Measurements from ENCODE around the gene KATNB1.
"Not testable (repeated sequence)": the region's sequence is repeated elsewhere in the genome, so short reads cannot be mapped to it uniquely, and the experiment has no call there.

Gene KATNB1

DNA sequence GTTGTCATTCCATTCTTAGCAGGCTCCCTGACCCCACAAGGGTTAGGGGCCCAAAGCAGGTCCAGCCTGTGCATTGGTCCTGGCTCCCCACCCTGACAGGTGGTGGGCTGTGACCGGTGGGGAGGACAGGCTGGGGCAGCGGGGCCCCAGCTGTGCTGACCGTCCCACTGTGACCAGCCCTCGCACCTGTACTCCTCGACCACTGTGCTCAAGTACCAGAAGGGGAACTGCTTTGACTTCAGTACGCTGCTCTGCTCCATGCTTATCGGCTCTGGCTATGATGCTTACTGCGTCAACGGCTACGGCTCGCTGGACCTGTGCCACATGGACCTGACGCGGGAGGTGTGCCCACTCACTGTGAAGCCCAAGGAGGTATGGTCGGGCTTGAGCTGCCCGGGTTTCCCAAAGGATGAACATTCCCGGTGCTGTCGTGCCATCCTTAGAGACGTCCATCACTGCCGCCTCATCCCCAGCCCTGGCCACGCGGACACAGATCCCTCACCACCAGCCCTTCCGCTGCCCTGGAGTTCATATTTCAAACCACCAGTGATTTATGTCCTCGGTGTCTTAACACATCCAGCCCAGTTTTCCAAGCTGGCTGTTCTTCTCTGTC is 33.7 kb upstream of the KATNB1 start:
- no peak for DNase-seq (ENCODE audit: low spot score)

DNA sequence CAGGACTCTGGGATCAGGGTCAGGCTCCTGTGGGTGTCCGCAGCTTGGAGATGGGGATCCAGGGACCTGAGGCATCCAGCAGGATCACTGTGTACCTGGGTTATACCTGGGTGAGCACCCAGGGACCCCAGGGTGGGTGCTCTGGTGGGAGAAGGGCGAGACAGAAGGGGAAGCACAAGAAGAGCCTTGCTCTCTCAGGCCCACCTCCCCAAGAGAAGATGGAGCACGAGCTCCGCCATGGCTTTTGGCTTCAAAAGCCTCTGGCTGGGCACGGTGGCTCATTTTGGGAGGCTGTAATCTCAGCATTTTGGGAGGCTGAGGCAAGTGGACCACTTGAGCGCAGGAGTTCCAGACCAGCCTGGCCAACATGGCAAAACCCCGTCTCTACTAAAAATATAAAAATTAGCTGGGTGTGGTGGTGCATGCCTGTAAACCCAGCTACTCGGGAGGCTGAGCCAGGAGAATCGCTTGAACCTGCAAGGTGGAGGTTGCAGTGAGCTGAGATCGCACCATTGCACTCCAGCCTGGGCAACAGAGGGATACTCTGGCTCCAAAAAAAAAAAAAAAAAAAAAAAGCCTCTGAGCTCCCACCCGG is 32.1 kb upstream of the KATNB1 start:
- no peak for DNase-seq (ENCODE audit: low spot score)

DNA sequence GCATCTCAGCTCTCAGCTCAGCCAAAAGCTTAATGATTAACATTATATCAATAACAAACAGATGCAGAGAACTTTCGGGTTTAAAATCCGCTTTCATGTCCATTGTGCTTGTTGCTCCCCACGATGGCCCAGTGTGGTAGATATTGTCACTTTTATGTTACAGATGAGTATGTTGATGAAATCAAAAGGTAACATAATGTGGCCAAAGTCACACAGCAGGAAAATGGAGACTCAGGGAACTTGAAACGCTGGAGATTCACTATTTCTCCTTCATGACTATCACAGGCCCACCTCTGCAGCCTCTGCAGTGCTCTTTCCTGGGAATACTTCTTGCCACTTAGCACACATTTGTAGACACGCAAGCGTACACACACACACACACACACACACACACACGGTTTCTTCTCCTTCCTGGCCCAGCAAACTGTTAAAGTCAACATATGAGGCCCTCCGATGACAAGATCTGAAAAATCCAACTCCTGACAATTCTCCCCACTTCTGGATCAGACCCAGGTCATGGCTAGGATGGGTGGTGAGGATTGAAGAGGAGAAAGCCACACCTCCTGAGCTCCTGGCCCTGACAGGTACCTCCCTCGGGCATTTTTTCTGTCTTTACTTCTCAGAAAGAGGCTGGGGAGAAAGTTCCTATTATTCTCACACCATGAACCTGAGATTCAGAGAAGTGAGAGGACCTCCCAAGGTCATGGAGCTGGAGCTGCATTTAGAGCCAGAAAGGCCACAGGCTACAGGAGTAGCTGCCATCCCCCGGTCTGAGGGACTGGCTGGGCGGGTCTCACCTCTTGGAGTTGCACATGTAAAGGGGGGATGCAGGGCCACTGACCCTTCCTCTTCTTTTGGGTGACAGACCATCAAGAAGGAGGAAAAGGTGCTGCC is 31.3 kb upstream of the KATNB1 start:
- peak; percentile 48 for DNase-seq (ENCODE audit: low spot score)

DNA sequence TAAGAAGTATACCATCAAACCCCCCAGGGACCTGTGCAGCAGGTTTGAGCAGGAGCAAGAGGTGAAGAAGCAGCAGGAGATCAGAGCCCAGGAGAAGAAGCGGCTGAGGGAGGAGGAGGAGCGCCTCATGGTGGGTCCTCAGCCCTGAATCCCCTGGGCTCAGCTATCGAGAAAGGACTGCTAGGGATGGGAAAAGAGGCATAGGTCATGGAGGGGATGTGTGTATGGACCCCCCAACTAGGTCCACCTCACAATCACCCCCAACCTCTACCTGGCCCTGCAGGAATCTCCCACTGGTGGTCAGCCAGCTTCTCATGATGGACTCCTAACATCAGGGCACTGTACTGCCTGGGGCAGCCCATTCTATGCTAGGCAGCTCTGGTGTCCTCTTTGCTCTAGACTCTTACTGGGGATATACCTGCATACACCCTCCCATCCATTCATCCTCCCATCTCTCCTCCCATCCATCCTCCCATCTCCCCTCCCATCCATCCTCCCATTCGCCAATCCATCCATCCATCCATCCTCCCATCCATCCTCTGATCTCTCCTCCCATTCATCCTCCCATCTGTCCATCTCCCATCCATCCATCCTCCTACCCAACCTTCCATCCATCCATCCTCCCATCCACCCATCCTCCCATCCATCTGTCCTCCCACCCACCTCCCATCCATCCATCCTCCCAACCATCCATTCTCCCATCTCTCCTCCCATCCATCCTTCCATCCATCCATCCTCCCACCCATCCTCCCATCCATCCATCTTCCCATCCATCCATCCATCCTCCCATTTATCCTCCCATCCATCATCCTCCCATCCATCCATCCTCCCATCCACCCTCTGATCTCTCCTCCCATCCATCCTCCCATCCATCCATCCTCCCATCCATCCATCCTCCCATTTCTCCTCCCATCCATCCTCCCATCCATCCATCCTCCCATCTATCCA is 30.4 kb upstream of the KATNB1 start:
- no peak for DNase-seq (ENCODE audit: low spot score)

DNA sequence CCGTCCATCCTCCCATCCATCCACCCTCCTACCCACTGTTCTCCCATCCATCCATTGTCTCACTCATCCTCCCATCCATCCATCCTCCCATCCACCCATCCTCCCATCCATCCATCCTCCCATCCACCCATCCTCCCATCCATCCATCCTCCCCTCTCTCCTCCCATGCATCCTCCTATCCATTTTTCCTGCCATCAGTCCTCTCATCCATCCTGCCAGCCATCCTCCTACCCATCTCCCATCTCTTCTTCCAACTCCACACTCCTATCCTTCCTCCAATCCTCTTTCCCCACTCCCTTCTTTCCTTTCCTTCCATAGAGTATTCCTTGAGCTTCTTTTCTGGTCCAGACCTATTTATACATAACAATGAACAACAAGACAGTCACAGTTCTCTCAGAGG is 28.9 kb upstream of the KATNB1 start:
- DNase-seq (ENCODE audit: low spot score): no peak

DNA sequence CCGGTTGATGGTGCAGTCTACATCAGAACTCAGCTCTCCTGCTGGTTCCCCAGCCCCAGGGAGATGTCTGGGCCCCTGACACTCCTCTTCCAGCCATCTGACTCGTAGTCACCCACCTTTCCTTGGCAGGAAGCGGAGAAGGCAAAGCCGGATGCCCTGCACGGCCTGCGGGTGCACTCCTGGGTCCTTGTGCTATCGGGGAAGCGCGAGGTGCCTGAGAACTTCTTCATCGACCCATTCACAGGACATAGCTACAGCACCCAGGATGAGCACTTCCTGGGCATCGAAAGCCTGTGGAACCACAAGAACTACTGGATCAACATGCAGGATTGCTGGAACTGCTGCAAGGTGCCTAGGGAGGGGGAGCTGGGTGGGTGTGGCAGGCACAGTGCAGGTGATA is 28.2 kb upstream of the KATNB1 start:
- DNase-seq (ENCODE audit: low spot score): no peak

DNA sequence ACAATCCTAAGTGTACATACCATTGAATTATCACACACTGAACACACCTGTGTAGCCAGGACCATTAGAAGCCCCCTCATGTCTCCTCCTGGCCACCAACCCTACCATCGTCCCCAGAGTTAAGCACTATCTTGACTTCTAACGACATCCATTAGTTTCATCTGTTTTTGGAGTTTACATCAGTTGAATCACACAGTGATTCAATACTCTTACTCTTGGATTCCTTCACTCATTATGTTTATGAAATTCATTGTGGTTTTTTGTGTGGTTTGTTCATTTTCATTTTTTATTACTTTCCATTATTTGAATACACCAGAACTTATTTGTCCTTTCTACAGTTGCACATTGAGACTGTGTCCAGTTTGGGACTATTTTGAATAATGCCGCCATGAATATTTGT is 27.4 kb upstream of the KATNB1 start:
- no peak for DNase-seq (ENCODE audit: low spot score)

DNA sequence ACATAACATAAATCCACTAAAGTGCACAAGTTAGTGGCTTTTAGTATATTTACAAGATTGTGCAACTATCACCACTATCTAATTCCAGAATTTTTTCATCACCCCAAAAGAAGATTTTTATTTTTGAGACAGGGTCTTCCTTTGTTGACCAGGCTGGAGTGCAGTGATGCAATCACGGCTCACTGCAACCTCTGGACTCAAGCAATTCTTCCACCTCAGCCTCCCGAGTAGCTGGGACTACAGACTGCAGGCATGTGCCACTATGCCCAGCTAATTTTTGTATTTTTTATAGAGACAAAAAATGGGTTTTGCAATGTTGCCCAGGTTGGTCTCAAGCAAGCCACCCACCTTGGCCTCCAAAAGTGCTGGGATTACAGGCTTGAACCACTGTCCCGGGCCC is 25.9 kb upstream of the KATNB1 start:
- DNase-seq (ENCODE audit: low spot score): no peak

DNA sequence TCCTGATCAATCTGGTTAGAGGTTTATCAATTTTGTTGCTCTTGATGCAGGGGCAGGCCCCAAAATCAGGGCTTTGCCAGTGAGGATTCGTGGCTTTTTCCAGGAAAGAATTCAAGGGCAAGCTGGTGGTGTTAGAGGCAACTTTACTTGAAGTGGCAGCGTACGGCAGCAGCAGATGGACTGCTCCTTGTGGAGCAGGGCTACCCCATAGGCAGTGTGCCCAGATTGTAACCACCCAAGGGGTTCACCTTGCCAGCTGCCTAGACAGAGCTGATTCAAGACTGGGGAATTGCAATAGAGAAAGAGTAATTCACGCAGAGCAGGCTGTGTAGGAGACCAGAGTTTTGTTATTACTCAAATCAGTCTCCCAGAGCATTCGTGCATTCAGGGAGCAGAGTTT is 24.2 kb upstream of the KATNB1 start:
- no peak for DNase-seq (ENCODE audit: low spot score)

DNA sequence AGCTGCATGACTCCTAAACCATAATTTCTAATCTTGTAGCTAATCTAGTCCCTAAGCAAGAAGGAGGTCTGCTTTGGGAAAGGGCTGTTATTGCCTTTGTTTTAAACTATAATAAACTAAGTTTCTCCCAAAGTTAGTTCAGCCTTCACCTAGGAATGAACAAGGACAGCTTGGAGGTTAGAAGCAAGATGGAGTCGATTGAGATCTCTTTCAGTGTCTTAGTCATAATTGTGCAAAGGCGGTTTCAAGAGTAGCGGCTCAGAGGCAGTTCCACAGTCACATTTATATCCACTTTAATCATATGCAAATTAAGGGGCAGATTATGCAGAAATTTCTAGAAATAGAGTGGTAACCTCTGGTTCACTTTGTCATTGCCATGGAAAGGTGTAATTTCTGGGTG is 23.6 kb upstream of the KATNB1 start:
- DNase-seq (ENCODE audit: low spot score): no peak

DNA sequence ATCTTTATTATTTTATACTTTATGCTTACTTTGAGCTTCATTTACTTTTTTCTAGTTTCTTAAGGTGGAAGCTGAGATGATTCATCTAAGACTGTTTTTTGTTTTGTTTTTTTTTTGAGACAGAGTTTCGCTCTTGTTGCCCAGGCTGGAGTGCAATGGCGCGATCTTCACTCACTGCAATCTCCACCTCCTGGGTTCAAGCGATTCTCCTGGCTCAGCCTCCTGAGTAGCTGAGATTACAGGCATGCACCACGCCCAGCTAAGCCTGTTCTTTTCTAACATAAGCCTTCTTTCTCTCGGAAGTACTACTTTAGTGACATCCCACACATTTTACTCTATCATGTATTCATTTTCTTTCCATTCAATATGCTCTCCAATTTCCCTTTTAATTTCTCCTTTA is 23.0 kb upstream of the KATNB1 start:
- DNase-seq (ENCODE audit: low spot score): not testable (repeated sequence)

DNA sequence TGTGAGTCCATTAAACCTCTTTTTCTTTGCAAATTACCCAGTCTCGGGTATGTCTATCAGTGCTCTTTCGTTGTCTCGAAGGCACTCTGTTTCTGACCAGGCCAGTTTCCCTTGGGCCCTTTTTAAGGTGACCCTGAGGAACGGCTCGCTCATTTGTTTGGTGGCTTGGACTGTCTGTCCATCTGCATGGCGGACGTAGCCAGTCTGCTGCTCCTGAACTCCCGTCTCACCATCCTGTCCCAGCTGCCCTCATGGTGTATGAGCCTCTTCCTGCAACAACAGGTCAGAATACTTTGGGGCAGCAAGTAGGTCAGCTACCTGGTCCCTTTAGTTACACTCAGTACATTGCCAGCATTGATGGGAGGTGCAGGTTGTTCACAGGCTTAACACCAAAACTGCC is 22.0 kb upstream of the KATNB1 start:
- DNase-seq (ENCODE audit: low spot score): no peak

DNA sequence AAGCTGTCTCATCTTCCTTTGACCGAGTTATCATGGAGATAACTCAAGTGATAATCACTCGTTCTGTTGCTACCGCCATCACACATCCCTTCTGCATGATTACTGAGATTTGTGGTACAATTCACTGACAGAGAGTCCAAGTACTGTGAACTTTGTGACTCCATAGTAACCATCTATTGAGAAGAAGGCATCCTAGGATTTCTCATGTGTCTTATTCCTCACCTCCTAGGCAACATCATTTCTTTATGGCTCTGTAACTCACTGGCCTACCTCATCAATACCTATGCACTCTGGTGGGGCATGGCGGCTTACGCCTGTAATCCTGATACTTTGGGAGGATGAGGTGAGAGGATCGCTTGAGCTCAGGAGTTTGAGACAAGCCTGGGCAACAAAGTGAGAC is 21.5 kb upstream of the KATNB1 start:
- no peak for DNase-seq (ENCODE audit: low spot score)

DNA sequence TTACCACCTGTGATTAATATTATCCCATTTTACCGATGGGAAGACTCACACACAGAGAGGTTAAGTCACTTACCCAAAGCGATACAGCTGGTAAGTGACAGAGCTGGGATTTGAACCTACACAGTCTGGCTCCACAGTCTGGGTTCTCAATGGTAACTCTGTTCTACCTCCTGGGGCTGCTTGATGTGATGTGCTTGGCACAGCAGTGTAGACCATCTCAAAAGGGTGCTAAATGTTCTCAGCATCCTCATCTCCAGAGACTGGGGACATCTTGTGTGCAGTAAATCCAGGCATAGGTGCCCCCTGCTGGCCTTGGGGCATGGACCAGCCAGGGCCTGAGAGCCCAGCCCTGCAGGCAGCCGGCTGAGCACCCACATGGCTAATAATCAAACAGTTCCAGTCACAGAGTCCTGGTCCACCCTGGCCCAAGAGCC is 15.4 kb upstream of the KATNB1 start:
- DNase-seq (ENCODE audit: low spot score): peak; percentile 72

DNA sequence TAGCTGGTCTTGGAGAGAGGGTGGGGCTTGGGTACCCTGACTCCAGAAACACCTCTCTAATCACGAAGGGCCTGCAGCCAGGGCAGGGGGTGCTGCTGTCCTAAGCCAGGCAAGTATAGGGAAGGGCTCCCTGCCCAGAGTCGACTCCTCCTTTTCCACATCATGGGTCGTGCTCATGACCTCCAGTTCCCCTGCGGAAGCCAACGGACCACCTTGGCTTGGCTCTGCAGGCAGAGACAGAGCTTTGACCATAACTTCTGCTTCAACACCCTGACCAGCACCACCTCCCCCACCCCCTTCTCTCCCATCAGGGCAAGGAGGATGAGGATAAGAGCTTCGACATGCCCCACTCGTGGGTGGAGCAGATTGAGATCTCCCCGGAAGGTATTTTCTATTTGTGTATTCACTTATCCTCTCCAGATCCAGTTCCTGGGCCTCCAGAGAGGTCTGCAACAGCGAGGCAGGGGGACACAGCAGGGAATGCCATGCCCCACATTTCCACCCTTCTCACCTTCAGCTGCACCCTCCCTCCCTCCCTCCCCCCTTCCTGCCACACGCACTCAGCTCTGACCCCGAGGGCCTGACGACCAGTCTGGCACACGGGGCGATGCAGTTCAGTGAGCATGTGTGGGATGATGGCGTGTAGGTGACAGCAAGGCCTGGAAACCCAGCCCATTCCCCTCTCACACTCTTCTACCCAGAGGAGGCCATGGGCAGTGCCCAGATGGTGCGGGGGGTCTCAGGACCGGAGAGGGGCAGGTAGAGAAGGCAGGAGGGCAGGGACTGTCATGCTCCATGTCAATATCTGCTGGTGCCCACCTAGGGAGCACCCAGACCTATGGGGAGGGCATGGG is 14.0 kb upstream of the KATNB1 start:
- no peak for DNase-seq (ENCODE audit: low spot score)

DNA sequence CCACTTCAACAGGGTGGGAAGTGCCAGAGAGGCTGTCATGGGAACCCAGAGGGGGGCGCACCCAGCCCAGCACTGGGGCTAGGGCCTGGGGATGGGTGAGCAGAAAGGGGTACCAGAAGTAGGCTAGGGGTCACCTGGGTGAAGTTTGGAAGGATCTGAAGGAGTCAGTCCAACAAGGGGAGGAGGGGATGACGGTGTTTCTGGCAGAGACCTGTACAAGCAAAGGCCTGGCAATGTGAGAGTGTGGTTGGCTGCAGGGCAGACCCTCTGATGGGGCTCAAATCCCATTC is 13.4 kb upstream of the KATNB1 start:
- no peak for DNase-seq (ENCODE audit: low spot score)

DNA sequence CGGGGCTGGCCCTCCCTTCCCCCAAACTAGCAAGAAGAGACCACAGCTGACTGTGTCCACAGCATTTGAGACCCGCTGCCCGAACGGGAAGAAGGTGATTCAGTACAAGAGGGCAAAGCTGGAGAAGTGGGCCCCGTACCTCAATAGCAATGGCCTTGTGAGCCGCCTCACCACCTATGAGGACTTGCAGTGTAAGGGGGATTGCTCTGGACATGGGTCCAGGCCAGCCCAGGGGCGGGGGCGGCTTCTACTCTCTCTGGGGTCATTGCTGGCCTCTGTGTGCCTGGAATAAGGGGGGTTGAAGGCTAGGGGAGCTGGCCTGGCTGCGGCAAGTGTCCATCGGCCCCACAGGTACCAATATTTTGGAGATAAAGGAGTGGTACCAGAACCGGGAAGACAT is 12.9 kb upstream of the KATNB1 start:
- no peak for DNase-seq (ENCODE audit: low spot score)

DNA sequence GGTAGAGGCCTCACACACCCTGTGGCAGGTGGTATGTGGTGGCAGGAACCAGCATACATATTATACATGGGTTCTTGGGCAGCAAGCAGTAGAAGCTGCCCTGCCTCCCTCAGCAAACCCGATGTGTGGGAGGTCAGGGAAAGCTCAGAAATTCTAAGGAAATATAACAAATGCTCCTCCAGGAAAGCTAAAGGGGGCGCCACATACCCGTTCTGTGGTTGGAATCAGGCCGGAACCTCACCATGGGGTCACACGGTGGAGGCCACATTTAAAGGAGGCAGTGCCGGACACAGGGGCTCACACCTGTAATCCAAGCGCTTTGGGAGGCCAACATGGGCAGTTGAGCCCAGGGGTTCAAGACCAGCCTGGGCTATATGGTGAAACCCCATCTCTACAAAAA is 12.4 kb upstream of the KATNB1 start:
- DNase-seq (ENCODE audit: low spot score): peak; percentile 50

DNA sequence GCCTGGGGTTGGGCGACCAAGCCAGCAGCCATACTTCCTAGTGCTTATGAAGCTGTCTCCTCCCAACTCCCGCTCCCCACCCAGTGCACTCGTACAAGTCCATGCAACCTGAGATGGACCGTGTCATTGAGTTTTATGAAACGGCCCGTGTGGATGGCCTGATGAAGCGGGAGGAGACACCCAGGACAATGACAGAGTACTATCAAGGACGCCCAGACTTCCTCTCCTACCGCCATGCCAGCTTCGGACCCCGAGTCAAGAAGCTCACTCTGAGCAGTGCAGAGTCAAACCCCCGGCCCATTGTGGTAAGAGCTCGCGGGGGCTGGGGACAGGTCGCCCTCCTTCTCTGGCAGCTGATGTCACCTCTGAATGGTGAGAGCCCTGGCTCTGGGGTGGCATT is 11.0 kb upstream of the KATNB1 start:
- no peak for DNase-seq (ENCODE audit: low spot score)

DNA sequence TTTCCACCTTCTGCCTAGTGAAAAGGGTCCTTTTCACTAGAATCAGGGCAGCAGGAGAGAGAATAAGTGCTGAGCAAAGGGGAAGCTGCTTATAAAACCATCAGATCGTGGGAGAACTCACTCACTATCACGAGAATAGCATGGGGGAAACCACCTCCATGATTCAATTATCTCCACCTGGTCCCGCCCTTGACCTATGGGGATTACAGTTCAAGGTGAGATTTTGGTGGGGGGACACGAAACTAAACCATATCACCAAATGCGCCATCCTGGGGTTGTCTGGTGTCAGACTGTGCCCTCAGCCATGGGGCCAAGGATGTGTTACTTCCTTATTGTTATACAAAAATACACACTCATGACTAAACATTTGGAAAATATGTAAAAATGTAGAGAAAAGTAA is 10.4 kb upstream of the KATNB1 start:
- no peak for DNase-seq (ENCODE audit: low spot score)

DNA sequence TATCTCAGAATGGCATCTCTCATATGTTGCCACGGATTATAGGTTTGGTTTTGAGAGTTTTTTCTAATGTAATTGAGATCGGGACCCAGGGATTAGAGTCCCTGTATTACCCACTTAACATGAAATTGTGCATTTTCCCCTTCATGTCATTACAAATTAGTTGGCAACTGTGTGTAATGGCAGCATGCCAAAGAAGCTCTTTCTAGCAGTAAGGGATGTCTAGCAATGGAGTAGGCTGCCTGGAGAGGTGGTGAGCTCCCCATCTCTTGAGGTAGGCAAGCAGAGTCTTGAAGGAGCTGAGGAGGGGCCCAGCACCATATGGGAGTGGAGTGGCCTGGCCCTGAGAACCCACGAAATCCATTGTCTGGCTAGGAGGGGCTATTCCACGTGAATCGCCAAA is 10.0 kb upstream of the KATNB1 start:
- DNase-seq (ENCODE audit: low spot score): no peak

DNA sequence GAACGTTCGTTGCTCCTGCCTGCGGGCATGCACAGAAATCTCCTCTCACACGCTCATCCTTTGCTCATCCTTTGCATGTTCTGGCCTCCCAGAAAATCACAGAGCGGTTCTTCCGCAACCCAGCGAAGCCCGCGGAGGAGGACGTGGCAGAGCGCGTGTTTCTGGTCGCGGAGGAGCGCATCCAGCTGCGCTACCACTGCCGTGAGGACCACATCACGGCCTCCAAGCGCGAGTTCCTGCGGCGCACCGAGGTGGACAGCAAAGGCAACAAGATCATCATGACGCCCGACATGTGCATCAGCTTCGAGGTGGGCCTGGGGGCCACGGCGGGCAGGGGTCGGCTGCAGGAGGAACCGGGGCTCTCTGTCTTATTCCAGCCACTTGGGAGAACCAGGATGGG is 9.6 kb upstream of the KATNB1 start:
- DNase-seq (ENCODE audit: low spot score): no peak

Measured in HuH-7 (cell line).